Neural cell (in vitro differentiated cells): Measurements from ENCODE around the gene NPAS2.

Source experiments
- CTCF ChIP-seq: fragments of 450-650 bp; IDR thresholded peaks from 2 replicates; pipeline ENCODE4 v1.5.1; 2014; ENCODE audit warnings: antibody characterized with exemption, mild to moderate bottlenecking, moderate library complexity; ENCODE audit not compliant: poor library complexity, severe bottlenecking
- POLR2AphosphoS5 ChIP-seq: IDR thresholded peaks from 2 replicates; pipeline ENCODE4 v1.6.1; 2012
- RAD21 ChIP-seq: fragments of 450-650 bp; conservative IDR thresholded peaks from 2 replicates; pipeline ENCODE4 v1.6.1; 2014; ENCODE audit warnings: antibody characterized with exemption, mild to moderate bottlenecking, moderate library complexity
- REST ChIP-seq: IDR thresholded peaks from 2 replicates; pipeline ENCODE4 v1.6.1; 2012; ENCODE audit warnings: borderline replicate concordance

GRCh38 chr2:100834221-100834620, 14.3 kb downstream of the NPAS2 start:
- TF ChIP-seq POLR2AphosphoS5 (no peak), CTCF (no peak), RAD21 (no peak), REST (no peak)
